RWPE1 (cell line): ENCODE measurements around the gene SH3RF3.

Experiments
- CTCF ChIA-PET: fragments of 350-600 bp; sonication (Branson Sonifier 250); formaldehyde crosslinking; extraction: SDS; loops from one replicate; lab custom pipeline; 2021; lab: Yijun Ruan, JAX
- POLR2A ChIA-PET: fragments of 400-600 bp; formaldehyde crosslinking; extraction: SDS; loops from one replicate; lab custom pipeline; 2020; ENCODE audit warnings: antibody characterized with exemption; ENCODE audit not compliant: low non-redundant PET; lab: Yijun Ruan, JAX
- DNase-seq: peaks from one replicate; pipeline ENCODE4 v3.0.0; 2012; ENCODE audit warnings: low spot score
- H3K27ac ChIP-seq: fragments of 450-650 bp; 2 replicates; pipeline ENCODE4 v1.5.1; 2017
- TF ChIP-seq, protein P1 (sequence below): fragments of 450-650 bp; conservative IDR thresholded peaks from 2 replicates; pipeline ENCODE4 v1.5.1; 2017; ENCODE audit warnings: low read depth, mild to moderate bottlenecking

SH3RF3 gene

DNA sequence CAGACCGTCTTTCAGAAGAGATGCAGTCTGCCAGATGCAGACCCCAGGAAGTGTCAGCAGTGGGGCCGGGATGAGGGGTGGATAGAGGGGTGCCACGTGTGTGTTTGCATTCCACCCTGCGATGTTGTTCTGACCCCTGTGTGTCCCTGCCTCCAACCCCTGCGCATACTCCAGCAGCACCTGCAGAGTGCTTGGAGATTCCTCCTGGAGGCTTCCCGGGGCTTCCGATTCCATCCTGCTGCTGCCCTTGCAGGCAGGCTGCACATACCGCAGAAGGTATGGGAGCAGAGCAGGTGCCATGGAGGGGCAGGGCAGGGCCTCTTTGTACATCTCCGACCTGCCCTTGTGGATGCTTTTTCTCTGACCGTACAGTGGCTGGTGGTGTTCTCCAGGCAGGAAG is 177.2 kb downstream of the SH3RF3 start:
- TF ChIP-seq, protein P1, sequence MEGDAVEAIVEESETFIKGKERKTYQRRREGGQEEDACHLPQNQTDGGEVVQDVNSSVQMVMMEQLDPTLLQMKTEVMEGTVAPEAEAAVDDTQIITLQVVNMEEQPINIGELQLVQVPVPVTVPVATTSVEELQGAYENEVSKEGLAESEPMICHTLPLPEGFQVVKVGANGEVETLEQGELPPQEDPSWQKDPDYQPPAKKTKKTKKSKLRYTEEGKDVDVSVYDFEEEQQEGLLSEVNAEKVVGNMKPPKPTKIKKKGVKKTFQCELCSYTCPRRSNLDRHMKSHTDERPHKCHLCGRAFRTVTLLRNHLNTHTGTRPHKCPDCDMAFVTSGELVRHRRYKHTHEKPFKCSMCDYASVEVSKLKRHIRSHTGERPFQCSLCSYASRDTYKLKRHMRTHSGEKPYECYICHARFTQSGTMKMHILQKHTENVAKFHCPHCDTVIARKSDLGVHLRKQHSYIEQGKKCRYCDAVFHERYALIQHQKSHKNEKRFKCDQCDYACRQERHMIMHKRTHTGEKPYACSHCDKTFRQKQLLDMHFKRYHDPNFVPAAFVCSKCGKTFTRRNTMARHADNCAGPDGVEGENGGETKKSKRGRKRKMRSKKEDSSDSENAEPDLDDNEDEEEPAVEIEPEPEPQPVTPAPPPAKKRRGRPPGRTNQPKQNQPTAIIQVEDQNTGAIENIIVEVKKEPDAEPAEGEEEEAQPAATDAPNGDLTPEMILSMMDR = no peak
- POLR2A ChIA-PET = no interaction called here
- CTCF ChIA-PET = no interaction called here
- no peak for DNase-seq
- H3K27ac ChIP-seq = no peak overlapping the region

DNA sequence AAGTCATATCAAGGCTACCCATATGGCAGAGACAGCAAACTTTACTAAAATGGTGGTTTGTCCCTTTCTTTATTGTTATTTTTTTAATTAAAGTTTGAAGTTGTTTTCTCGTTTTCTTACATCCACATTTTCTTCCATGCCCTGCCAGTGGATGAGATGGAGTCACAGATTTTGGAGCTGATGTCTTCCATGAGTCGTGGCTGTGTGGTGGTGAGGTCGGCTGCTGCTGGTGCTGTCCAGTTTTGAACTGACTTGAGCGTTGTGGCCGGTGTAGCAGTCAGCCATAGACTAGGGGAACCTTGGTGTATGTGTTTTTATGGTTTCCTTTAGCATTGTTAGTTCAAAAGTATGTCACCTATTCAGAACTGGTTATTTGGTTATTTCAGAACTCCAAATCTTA is 182.8 kb downstream of the SH3RF3 start:
- H3K27ac ChIP-seq = no peak overlapping the region
- DNase-seq = no peak
- POLR2A ChIA-PET = no interaction called here
- TF ChIP-seq, protein P1 = no peak
- CTCF ChIA-PET = no interaction called here

DNA sequence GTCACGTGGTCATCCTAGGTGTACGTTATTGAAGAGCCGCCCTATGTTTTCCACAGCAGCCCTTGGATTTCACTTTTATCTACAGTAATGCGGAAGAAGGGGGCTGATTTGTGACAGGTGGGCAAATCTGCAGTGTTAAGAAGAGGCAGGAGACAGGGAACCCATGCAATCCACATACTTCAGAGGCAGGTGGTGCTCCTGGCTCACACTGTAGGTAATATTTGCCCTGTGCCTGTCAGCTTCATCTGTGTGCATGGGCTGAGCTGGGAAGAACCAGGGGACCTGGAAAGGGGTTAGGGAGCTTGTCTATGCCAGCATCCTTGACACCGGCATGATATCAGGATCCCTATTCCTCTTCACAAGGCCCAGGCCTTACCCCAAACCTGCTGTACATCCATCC is 183.9 kb downstream of the SH3RF3 start:
- TF ChIP-seq, protein P1 = no peak
- ChIA-PET CTCF (interaction anchor here (0.5 kb wide), 1 partner anchor 23 kb away, joined by 6 read pairs; no protein-coding TSS in a partner anchor), POLR2A (no interaction called here)
- H3K27ac ChIP-seq = no peak overlapping the region
- DNase-seq = no peak

DNA sequence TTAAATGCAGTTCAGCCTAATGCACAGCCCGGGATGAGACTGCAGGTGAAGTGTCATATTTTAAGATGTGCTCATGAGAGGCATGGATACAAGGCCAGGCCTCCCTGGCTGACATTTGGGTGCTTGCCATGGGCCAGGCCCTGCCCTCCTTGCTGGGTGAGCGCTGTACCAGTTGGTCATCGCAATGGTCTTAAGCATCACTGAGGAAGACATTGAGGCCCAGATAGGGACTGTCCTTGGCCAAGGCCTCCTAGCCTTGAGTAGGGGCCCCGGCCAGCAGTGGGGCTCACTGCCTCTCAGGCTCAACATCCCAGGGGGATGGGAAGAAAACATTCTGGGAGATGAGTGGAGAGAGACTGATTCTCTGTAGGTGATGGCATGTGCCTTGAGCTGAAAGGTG is 184.3 kb downstream of the SH3RF3 start:
- TF ChIP-seq, protein P1 = no peak
- ChIA-PET POLR2A (no interaction called here), CTCF (interaction anchor here (0.7 kb wide), 1 partner anchor 72 kb away, joined by 3 read pairs; no protein-coding TSS in a partner anchor)
- DNase-seq = no peak
- H3K27ac ChIP-seq = no peak overlapping the region

DNA sequence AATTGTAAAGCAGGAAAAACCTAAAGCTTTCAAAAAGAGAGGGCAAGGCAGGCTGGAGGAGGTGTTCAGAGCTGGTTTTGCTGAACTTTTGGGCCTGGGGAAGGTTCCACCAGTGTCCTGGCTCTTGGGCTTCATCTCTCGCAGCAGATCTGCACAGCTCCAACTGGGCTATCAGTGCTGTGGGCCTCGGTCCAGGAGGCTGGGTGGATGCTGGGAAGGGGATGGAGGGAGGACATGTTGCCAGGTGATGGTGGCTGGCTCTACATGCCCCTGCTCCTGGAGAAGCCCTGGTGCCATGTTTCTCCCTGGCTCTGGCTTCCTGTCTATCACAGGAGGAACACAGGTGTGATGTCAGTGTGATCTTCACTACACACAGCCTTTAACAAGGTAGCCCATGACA is 187.1 kb downstream of the SH3RF3 start:
- TF ChIP-seq, protein P1 = no peak
- H3K27ac ChIP-seq = no peak overlapping the region
- POLR2A ChIA-PET = no interaction called here
- CTCF ChIA-PET = interaction anchor here (0.6 kb wide), 1 partner anchor 386 kb away, joined by 6 read pairs; no protein-coding TSS in a partner anchor
- no peak for DNase-seq

DNA sequence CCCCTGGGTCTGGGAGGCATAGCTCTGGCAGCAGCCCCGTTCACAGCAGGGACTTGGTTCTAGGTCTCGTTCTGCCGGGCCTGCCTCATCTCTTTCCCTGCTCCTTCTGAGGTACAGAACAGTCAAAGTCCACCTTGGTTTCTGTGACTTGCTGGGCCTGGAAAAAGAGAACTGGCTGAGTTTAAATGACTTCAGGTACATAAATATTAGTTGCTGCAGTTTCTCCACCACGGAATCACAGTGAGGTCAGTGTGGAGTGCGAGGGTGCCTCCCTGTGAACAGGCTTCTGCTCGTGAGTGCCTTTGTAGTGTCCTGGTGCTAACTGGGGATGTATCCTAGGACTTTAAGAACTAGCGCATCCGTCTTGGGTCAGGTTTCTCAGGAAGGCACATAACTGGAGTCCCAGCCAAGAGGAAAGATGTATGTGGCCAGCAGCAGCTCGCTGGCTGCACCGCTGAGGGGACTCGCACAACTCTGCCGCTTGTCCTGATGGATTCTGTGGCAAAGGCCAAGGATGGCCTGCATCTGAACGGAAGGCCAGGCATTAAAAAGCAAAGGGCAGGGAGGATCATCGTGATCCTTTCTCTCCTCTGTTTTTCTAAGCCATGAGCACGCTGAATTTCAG is 188.6 kb downstream of the SH3RF3 start:
- ChIA-PET POLR2A (no interaction called here), CTCF (no interaction called here)
- TF ChIP-seq, protein P1 = no peak
- DNase-seq = no peak
- H3K27ac ChIP-seq = peak overlapping the region; percentile 97
